Thymus (tissue), 11 donors: Measurements from ENCODE around the gene SEZ6. TPM values are rescaled to one million over a fixed set of nuclear protein-coding genes. Genes with fewer than 3 reads are reported as not detected.

Experiments used
- DNase-seq, 9 donors: peaks; one replicate each; pipeline ENCODE4 v3.0.0-alpha.2; 2013; ENCODE audit warnings: low spot score in 9 of 9, low read depth in 6 of 9, missing footprints in 1 of 9
- H3K27ac ChIP-seq, 2 donors: one replicate each; pipeline ENCODE4 v1.5.1; 2013; ENCODE audit warnings: control low read depth in 1 of 2, low read depth in 1 of 2, low read length in 1 of 2, mild to moderate bottlenecking in 1 of 2, moderate library complexity in 1 of 2
- H3K27me3 ChIP-seq, 2 donors: one replicate each; pipeline ENCODE4 v1.5.1; 2013; ENCODE audit warnings: low read length in 1 of 2; ENCODE audit not compliant: control insufficient read depth in 2 of 2, insufficient read depth in 1 of 2
- H3K36me3 ChIP-seq, 2 donors: one replicate each; pipeline ENCODE4 v1.5.1; 2013; ENCODE audit warnings: low read length in 1 of 2, mild to moderate bottlenecking in 1 of 2, moderate library complexity in 1 of 2; ENCODE audit not compliant: control insufficient read depth in 2 of 2, insufficient read depth in 2 of 2
- H3K4me1 ChIP-seq, 2 donors: one replicate each; pipeline ENCODE4 v1.5.1; 2013; ENCODE audit warnings: low read length in 2 of 2; ENCODE audit not compliant: control insufficient read depth in 2 of 2, insufficient read depth in 2 of 2
- H3K4me3 ChIP-seq, 2 donors: one replicate each; pipeline ENCODE4 v1.5.1; 2013; ENCODE audit warnings: low read length in 2 of 2, control low read depth in 1 of 2, mild to moderate bottlenecking in 1 of 2
- H3K9me3 ChIP-seq, 2 donors: one replicate each; pipeline ENCODE4 v1.5.1; 2013; ENCODE audit warnings: low read length in 1 of 2, mild to moderate bottlenecking in 1 of 2; ENCODE audit not compliant: control insufficient read depth in 2 of 2, insufficient read depth in 1 of 2
- WGBS: extraction: QIAGEN DNeasy Blood & Tissue Kit; methylation state at CpG from one replicate; pipeline ENCODE4 v1.1.7; 2013; 5-methylcytosine and 5-hydroxymethylcytosine counted together
- polyA plus RNA-seq: library from polyadenylated mRNA; stranded (reverse); fragments of 200-250 nt; gene quantifications from one replicate; pipeline ENCODE4 v1.2.3, GENCODE V29; 2013
- total RNA-seq: library from RNA; stranded (reverse); fragments of 120-200 nt; gene quantifications from one replicate; pipeline ENCODE4 v1.2.4, GENCODE V29; 2013
- donor health status: healthy.

The SEZ6 gene
- total and polyA plus RNA-seq, 2 donors, result 0.09 to 0.48 TPM

GRCh38 chr17:28906276-28906675 lies 99.6 kb downstream of the SEZ6 start:
- DNase-seq, result no peak
- Histone ChIP-seq H3K4me1 (peaks cover 8 to 15% of the 10 kb centered on the region in 2 donors), H3K27me3 (no peaks in the 10 kb centered on the region), H3K27ac (no peak overlapping the region), H3K4me3 (no peak overlapping the region), H3K9me3 (no peaks in the 10 kb centered on the region), H3K36me3 (peaks cover 53 to 65% of the 10 kb centered on the region in 2 donors)
- WGBS, result 95% methylated on average over 9 of the region's 9 CpGs

Other genes starting within 250 kb of the SEZ6 start
- gene FAM222B, start 163.2 kb downstream of the SEZ6 start, total RNA-seq, result 2.5 TPM
- 9.5 TPM for gene FAM222B, start 163.2 kb downstream of the SEZ6 start, polyA plus RNA-seq
- 19.7 TPM for gene ERAL1, start 151.0 kb downstream of the SEZ6 start, total RNA-seq
- 30.3 TPM for gene ERAL1, start 151.0 kb downstream of the SEZ6 start, polyA plus RNA-seq
- 29.9 TPM for gene FLOT2, start 108.3 kb downstream of the SEZ6 start, total RNA-seq
- gene FLOT2, start 108.3 kb downstream of the SEZ6 start, polyA plus RNA-seq, result 82.1 TPM
- gene DHRS13, start 103.0 kb downstream of the SEZ6 start, total RNA-seq, result 12.7 TPM
- 18.9 TPM for gene DHRS13, start 103.0 kb downstream of the SEZ6 start, polyA plus RNA-seq
- 20.5 TPM for gene PHF12, start 54.5 kb downstream of the SEZ6 start, total RNA-seq
- gene PHF12, start 54.5 kb downstream of the SEZ6 start, polyA plus RNA-seq, result 32.4 TPM
- 1.3 TPM for gene PIPOX, start 37.1 kb upstream of the SEZ6 start, total RNA-seq
- gene PIPOX, start 37.1 kb upstream of the SEZ6 start, polyA plus RNA-seq, result 0.96 TPM
- gene MYO18A, start 174.4 kb upstream of the SEZ6 start, total RNA-seq, result 31.1 TPM
- 52.8 TPM for gene MYO18A, start 174.4 kb upstream of the SEZ6 start, polyA plus RNA-seq
- 0.38 TPM for gene CRYBA1, start 240.8 kb upstream of the SEZ6 start, total RNA-seq
- gene CRYBA1, start 240.8 kb upstream of the SEZ6 start, polyA plus RNA-seq, result 0.34 TPM